Measurements from ENCODE around the gene CCKAR.

The CCKAR gene

GRCh38 chr4:26431461-26432180 is 58.7 kb downstream of the CCKAR start:
- DNase-seq (ENCODE audit: extremely low read depth, low read depth), result no peak
- no peak for TF ChIP-seq CTCF (IDR thresholded peaks at IDR 0.05; ENCODE audit: low read depth, low read length)
